Hair follicular keratinocyte (primary cell): ENCODE data around the gene AOC3. TPM values are rescaled to one million over a fixed set of nuclear protein-coding genes. Genes with fewer than 3 reads are reported as not detected.

ENCODE experiments used
- total RNA-seq: library from RNA; depleted of rRNA; stranded (reverse); fragments of >200 nt; gene quantifications from 2 replicates; pipeline ENCODE4 v1.2.3, GENCODE V29; 2015

Gene AOC3, protein sequence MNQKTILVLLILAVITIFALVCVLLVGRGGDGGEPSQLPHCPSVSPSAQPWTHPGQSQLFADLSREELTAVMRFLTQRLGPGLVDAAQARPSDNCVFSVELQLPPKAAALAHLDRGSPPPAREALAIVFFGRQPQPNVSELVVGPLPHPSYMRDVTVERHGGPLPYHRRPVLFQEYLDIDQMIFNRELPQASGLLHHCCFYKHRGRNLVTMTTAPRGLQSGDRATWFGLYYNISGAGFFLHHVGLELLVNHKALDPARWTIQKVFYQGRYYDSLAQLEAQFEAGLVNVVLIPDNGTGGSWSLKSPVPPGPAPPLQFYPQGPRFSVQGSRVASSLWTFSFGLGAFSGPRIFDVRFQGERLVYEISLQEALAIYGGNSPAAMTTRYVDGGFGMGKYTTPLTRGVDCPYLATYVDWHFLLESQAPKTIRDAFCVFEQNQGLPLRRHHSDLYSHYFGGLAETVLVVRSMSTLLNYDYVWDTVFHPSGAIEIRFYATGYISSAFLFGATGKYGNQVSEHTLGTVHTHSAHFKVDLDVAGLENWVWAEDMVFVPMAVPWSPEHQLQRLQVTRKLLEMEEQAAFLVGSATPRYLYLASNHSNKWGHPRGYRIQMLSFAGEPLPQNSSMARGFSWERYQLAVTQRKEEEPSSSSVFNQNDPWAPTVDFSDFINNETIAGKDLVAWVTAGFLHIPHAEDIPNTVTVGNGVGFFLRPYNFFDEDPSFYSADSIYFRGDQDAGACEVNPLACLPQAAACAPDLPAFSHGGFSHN
- total RNA-seq, result 0.08 and 0.31 TPM in 2 replicates

DNA sequence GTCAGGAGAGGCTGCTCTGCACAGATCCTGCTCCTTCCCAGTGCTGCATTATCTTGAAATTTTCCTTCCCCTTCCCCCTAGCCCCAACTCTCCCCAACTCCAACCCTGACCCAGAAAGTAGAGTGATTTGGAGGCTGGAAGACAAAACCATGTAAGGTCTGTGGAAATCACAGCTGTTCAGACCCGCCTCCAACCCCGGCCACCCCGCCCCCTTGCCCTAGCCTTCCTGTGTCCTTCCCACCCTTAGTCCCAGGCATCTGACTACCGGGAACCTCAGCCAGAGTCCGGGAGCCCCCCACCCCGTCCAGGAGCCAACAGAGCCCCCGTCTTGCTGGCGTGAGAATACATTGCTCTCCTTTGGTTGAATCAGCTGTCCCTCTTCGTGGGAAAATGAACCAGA is at the start of gene AOC3:
AOC3 (plus strand) TSS at position 246 of the 400 bp plus-strand sequence; CDS start at position 391, 145 bp downstream.

DNA sequence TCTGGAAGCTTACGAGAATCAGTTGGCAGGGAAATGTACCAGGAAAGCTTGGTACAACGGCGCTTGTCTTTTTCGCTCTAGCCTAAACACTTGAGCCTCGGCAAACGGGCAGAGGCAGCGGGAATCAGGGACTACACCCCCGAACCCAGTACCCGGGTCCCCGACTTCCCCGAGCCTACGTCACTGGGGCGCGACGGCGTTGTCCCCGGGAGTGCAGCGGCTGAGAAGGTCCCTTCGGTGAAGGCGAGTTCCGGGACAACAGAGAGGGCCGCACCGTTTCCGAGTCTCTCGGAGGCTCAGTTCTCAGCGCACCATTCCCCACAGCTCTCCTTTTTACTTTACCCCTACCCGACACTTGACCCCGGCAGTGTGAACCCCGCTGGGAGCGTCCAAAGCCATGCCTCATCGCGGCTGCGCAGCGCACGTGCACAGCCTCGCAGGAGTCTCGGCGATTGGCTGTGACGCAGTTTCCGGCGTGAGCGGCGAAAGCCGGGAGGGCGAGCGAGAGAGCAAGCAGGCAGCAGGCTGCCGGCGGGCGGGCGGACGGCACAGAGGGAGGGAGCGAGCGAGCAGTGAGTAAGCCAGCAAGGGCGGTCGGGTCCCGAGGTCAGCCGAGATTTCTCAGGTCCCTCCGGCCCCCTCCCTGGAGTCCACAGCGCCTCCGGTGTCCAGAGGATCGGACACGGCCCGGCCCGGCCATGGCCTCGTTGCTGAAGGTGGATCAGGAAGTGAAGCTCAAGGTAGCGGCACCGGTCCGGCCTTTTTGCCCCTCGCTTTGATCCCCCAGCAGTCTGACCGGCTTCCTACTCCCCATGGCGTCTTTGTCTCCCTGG is 17.8 kb upstream of the AOC3 start, which contains the start of gene PSME3:
PSME3 (plus strand) TSS at position 464 of the 833 bp plus-strand sequence; CDS start at position 699, 235 bp downstream.

DNA sequence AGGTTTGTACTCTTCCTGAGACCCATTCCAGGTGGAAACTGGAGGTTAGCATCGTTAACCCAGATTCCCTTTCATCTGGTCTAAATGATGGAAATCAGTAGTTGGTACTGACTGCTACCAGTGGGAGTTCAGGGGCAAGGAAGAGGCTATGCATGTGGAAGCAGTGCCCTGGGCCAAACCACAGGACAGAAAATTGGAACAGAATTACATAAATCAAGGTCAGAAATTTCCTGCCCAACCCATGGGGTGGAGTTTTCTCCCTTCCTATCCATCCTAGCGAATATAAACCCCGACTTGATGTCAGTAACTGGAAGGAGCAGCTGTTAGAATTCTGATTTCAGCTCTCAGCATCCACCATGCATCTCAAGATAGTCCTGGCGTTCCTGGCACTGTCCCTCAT is 6.7 kb upstream of the AOC3 start, which contains the start of gene AOC2:
AOC2 (plus strand) TSS at position 310 of the 400 bp plus-strand sequence; CDS start at position 357, 47 bp downstream.

DNA sequence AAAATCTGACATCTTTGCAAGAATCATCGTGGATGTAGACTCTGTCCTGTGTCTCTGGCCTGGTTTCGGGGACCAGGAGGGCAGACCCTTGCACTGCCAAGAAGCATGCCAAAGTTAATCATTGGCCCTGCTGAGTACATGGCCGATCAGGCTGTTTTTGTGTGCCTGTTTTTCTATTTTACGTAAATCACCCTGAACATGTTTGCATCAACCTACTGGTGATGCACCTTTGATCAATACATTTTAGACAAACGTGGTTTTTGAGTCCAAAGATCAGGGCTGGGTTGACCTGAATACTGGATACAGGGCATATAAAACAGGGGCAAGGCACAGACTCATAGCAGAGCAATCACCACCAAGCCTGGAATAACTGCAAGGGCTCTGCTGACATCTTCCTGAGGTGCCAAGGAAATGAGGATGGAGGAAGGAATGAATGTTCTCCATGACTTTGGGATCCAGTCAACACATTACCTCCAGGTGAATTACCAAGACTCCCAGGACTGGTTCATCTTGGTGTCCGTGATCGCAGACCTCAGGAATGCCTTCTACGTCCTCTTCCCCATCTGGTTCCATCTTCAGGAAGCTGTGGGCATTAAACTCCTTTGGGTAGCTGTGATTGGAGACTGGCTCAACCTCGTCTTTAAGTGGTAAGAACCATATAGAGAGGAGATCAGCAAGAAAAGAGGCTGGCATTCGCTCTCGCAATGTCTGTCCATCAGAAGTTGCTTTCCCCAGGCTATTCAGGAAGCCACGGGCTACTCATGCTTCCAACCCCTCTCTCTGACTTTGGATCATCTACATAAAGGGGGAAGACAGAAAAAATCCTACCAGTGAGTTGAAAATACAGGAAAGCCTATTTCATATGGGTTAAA is 49.7 kb downstream of the AOC3 start, which contains the start of gene G6PC1:
G6PC1 (plus strand) TSS at position 340 of the 872 bp plus-strand sequence; CDS start at position 418, 78 bp downstream.

Other genes starting within 250 kb of the AOC3 start
- gene RETREG3, start 241.8 kb upstream of the AOC3 start, total RNA-seq, result 42.8 and 63.2 TPM in 2 replicates
- gene TUBG1, start 241.5 kb upstream of the AOC3 start, total RNA-seq, result 81.3 and 122 TPM in 2 replicates
- gene TUBG2, start 191.9 kb upstream of the AOC3 start, total RNA-seq, result 10.6 and 12.9 TPM in 2 replicates
- gene PLEKHH3, start 174.2 kb upstream of the AOC3 start, total RNA-seq, result 24.2 and 29.9 TPM in 2 replicates
- gene CCR10, start 169.4 kb upstream of the AOC3 start, total RNA-seq, result 0.16 TPM in 1 of 2 replicates, not detected in the other
- 3.2 and 4.6 TPM in 2 replicates for gene CNTNAP1, start 168.7 kb upstream of the AOC3 start, total RNA-seq
- gene EZH1, start 106.2 kb upstream of the AOC3 start, total RNA-seq, result 5.0 and 12.8 TPM in 2 replicates
- gene RAMP2, start 90.0 kb upstream of the AOC3 start, total RNA-seq, result 2.3 TPM in 1 of 2 replicates, not detected in the other
- gene VPS25, start 77.8 kb upstream of the AOC3 start, total RNA-seq, result 111 and 147 TPM in 2 replicates
- 2.1 and 6.2 TPM in 2 replicates for gene WNK4, start 70.6 kb upstream of the AOC3 start, total RNA-seq
- 57.3 and 83.3 TPM in 2 replicates for gene COA3, start 52.5 kb upstream of the AOC3 start, total RNA-seq
- not detected in 2 replicates for gene CNTD1, start 52.3 kb upstream of the AOC3 start, total RNA-seq
- gene BECN1, start 26.9 kb upstream of the AOC3 start, total RNA-seq, result 77.5 and 93.3 TPM in 2 replicates
- 80.7 and 143 TPM in 2 replicates for gene PSME3, start 17.8 kb upstream of the AOC3 start, total RNA-seq
- gene AOC2, start 6.6 kb upstream of the AOC3 start, total RNA-seq, result 0.55 and 0.84 TPM in 2 replicates
- gene G6PC1, start 49.6 kb downstream of the AOC3 start, total RNA-seq, result not detected in 2 replicates
- 25.8 and 40.6 TPM in 2 replicates for gene AARSD1, start 113.3 kb downstream of the AOC3 start, total RNA-seq
- gene PTGES3L, start 128.9 kb downstream of the AOC3 start, total RNA-seq, result 0.19 TPM in 1 of 2 replicates, not detected in the other
- 8.2 and 9.3 TPM in 2 replicates for gene RUNDC1, start 129.4 kb downstream of the AOC3 start, total RNA-seq
- 2,008 and 2,439 TPM in 2 replicates for gene RPL27, start 147.2 kb downstream of the AOC3 start, total RNA-seq
- gene IFI35, start 155.6 kb downstream of the AOC3 start, total RNA-seq, result 9.9 and 16.0 TPM in 2 replicates
- 116 and 173 TPM in 2 replicates for gene VAT1, start 171.2 kb downstream of the AOC3 start, total RNA-seq
- gene RND2, start 174.0 kb downstream of the AOC3 start, total RNA-seq, result 0.08 and 0.23 TPM in 2 replicates